GM12891 (cell line): ENCODE results near the gene TPX2.

Experiments used
- PAX5 ChIP-seq: IDR thresholded peaks from 2 replicates; pipeline ENCODE4 v1.6.1; 2011; ENCODE audit warnings: low read length, moderate library complexity, mild to moderate bottlenecking; ENCODE audit not compliant: insufficient read depth, severe bottlenecking
- POLR2A ChIP-seq: IDR thresholded peaks from 2 replicates; pipeline ENCODE4 v1.6.1; 2011; ENCODE audit warnings: low read depth, low read length, control low read depth
- POLR2AphosphoS5 ChIP-seq: IDR thresholded peaks from 2 replicates; pipeline ENCODE4 v1.6.1; 2011; ENCODE audit warnings: low read depth, low read length, control low read depth
- POU2F2 ChIP-seq: IDR thresholded peaks from 2 replicates; pipeline ENCODE4 v1.6.1; 2011; ENCODE audit warnings: low read depth, mild to moderate bottlenecking, control low read depth, low read length, moderate library complexity
- SPI1 ChIP-seq: IDR thresholded peaks from 2 replicates; pipeline ENCODE4 v1.6.1; 2011; ENCODE audit warnings: low read depth, low read length, control low read depth
- TAF1 ChIP-seq: IDR thresholded peaks from 2 replicates; pipeline ENCODE4 v1.6.1; 2011; ENCODE audit warnings: low read depth, low read length, control low read depth

- TF ChIP-seq POLR2A (no peak), PAX5 (no peak), POLR2AphosphoS5 (no peak), SPI1 (no peak), TAF1 (no peak), POU2F2 (no peak)
Measured at GRCh38 chr20:31824125-31824485, 85.0 kb downstream of the TPX2 start.
